Suprapubic skin (tissue), 4 donors: ENCODE measurements around the gene COPS3.

Experiments
- EP300 ChIP-seq: sonication (generic); formaldehyde crosslinking; IDR thresholded peaks from one replicate; pipeline ENCODE4 v1.6.1; 2017; ENCODE audit warnings: antibody characterized with exemption
- POLR2A ChIP-seq, 2 donors: fragments of 450-650 bp; IDR thresholded peaks; one replicate each; pipeline ENCODE4 v1.6.1; 2017; ENCODE audit warnings: antibody characterized with exemption in 2 of 2, mild to moderate bottlenecking in 2 of 2, moderate library complexity in 2 of 2
- POLR2AphosphoS5 ChIP-seq, 3 donors: sonication (generic); formaldehyde crosslinking; IDR thresholded peaks; one replicate each; pipeline ENCODE4 v1.6.1; 2017; ENCODE audit warnings: antibody characterized with exemption in 3 of 3
- TF ChIP-seq, protein P1 (sequence below), 2 donors: fragments of 200-600 bp in 1 of 2; fragments of 450-650 bp in 1 of 2; sonication (generic) in 1 of 2; IDR thresholded peaks; one replicate each; pipeline ENCODE4 v1.5.1; 2016 to 2019; ENCODE audit warnings: antibody characterized with exemption in 2 of 2, mild to moderate bottlenecking in 1 of 2, moderate library complexity in 1 of 2

GRCh38 chr17:17205368-17206123, 75.5 kb downstream of the COPS3 start:
- TF ChIP-seq, protein P1, sequence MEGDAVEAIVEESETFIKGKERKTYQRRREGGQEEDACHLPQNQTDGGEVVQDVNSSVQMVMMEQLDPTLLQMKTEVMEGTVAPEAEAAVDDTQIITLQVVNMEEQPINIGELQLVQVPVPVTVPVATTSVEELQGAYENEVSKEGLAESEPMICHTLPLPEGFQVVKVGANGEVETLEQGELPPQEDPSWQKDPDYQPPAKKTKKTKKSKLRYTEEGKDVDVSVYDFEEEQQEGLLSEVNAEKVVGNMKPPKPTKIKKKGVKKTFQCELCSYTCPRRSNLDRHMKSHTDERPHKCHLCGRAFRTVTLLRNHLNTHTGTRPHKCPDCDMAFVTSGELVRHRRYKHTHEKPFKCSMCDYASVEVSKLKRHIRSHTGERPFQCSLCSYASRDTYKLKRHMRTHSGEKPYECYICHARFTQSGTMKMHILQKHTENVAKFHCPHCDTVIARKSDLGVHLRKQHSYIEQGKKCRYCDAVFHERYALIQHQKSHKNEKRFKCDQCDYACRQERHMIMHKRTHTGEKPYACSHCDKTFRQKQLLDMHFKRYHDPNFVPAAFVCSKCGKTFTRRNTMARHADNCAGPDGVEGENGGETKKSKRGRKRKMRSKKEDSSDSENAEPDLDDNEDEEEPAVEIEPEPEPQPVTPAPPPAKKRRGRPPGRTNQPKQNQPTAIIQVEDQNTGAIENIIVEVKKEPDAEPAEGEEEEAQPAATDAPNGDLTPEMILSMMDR (IDR thresholded peaks at IDR 0.05), result no peak
- TF ChIP-seq EP300 (no peak), POLR2AphosphoS5 (IDR thresholded peaks at IDR 0.05) (no peak), POLR2A (IDR thresholded peaks at IDR 0.05) (no peak)
